Glutamatergic neuron (in vitro differentiated cells): ENCODE results near the gene POU6F1. TPM values are rescaled to one million over a fixed set of nuclear protein-coding genes. Genes with fewer than 3 reads are reported as not detected.
A peak's percentile ranks its signal among the peaks of the same experiment; 100 is the strongest.

ENCODE experiments used
- DNase-seq: peaks from one replicate; pipeline ENCODE4 v3.0.0; 2022
- H3K27ac Mint-ChIP-seq: one replicate; pipeline ENCODE4 v1.8.0; 2020; ENCODE audit warnings: mild to moderate bottlenecking, mixed read lengths, inconsistent platforms; ENCODE audit not compliant: unreplicated experiment
- H3K27me3 Mint-ChIP-seq: one replicate; pipeline ENCODE4 v1.8.0; 2020; ENCODE audit warnings: mild to moderate bottlenecking, moderate library complexity, mixed read lengths, inconsistent platforms; ENCODE audit not compliant: unreplicated experiment
- H3K36me3 Mint-ChIP-seq: one replicate; pipeline ENCODE4 v1.8.0; 2020; ENCODE audit warnings: mild to moderate bottlenecking, mixed read lengths, inconsistent platforms; ENCODE audit not compliant: unreplicated experiment
- H3K4me1 Mint-ChIP-seq: one replicate; pipeline ENCODE4 v1.8.0; 2020; ENCODE audit warnings: mild to moderate bottlenecking, low read depth, mixed read lengths, inconsistent platforms; ENCODE audit not compliant: unreplicated experiment
- H3K4me3 Mint-ChIP-seq: one replicate; pipeline ENCODE4 v1.8.0; 2020; ENCODE audit warnings: mild to moderate bottlenecking, mixed read lengths, inconsistent platforms; ENCODE audit not compliant: unreplicated experiment
- H3K9me3 Mint-ChIP-seq: one replicate; pipeline ENCODE4 v1.8.0; 2020; ENCODE audit warnings: mild to moderate bottlenecking, moderate library complexity, mixed read lengths, inconsistent platforms; ENCODE audit not compliant: unreplicated experiment
- total RNA-seq: library from RNA; stranded (reverse); fragmentation: NEBNext Ultra II Directional; extraction: Animal tissue kit (Norgen Biotek cat#: 25700); gene quantifications from one replicate; pipeline ENCODE4 v1.2.1, GENCODE V29; 2021; ENCODE audit not compliant: unreplicated experiment
- TF ChIP-seq, protein P1 (sequence below): fragments of 200-600 bp; sonication (generic); IDR thresholded peaks from one replicate; pipeline ENCODE4 v1.5.0; 2021; ENCODE audit not compliant: partially characterized antibody, unreplicated experiment

POU6F1 gene
- total RNA-seq, 1 donor from 2014 or later = 6.0 TPM

DNA sequence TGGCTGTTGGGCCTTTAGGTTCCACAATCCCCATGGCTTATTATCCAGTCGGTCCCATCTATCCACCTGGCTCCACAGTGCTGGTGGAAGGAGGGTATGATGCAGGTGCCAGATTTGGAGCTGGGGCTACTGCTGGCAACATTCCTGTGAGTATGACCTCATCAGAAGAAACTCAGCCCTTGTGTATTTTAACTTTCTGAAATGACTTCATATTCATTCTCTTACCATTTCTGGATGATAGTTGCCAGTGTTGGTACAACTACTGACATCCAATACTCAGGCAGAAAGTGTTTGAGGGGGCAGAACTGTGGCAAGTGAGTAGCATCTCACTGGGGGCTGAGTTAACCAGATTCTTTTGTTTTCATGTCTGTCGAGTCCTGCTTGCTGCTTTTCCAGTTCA, 23.1 kb upstream of the POU6F1 start:
- Mint-ChIP-seq H3K4me3 (no peak overlapping the region), H3K36me3 (no peaks in the 10 kb centered on the region), H3K27me3 (peaks cover 2% of the 10 kb centered on the region), H3K4me1 (peaks cover 3% of the 10 kb centered on the region), H3K9me3 (peaks cover 11% of the 10 kb centered on the region), H3K27ac (no peak overlapping the region)
- DNase-seq = no peak
- TF ChIP-seq, protein P1, sequence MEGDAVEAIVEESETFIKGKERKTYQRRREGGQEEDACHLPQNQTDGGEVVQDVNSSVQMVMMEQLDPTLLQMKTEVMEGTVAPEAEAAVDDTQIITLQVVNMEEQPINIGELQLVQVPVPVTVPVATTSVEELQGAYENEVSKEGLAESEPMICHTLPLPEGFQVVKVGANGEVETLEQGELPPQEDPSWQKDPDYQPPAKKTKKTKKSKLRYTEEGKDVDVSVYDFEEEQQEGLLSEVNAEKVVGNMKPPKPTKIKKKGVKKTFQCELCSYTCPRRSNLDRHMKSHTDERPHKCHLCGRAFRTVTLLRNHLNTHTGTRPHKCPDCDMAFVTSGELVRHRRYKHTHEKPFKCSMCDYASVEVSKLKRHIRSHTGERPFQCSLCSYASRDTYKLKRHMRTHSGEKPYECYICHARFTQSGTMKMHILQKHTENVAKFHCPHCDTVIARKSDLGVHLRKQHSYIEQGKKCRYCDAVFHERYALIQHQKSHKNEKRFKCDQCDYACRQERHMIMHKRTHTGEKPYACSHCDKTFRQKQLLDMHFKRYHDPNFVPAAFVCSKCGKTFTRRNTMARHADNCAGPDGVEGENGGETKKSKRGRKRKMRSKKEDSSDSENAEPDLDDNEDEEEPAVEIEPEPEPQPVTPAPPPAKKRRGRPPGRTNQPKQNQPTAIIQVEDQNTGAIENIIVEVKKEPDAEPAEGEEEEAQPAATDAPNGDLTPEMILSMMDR = no peak

DNA sequence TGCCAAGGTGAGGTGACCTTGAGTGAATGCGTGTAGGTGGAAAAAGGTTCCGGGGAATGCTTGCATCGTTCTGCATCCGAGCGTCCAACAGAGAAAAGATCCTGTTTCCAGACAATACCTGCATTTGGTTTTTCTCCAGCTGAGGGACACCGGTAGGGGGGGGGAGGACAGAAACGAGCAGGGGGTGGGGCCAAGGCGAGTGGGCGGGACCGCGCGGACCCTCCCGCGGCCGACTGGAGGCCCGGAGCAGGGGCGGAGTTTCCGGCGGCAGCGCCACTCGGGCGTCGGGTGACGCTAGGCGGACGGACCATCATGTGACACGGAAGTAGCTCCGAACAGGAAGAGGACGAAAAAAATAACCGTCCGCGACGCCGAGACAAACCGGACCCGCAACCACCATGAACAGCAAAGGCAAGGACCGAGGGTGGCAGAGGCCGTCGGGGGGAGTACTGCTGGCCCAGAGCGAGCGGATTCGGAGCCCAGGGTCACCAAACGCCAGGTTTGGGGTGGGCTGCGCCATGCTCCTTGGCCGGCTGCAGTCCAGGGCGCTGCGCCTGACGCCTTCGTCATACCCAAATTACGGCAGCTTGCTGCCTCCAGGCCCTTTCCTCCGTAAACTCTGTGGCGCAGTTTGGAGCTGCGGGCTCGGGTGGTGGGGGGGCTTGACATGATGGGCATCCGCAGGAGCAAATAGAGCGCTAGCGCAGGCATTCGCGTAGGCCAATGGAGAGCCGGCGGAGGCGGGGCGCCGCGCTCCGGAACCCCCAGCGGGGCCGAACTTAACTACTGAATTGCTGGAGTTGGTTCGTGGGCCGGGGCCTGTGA, 20.9 kb upstream of the POU6F1 start, which contains the start of gene DAZAP2:
DAZAP2 (plus strand) TSS at position 317 of the 825 bp plus-strand sequence; CDS start at position 399, 82 bp downstream.
- H3K27me3 Mint-ChIP-seq = peaks cover 2% of the 10 kb centered on the region
- DNase-seq = peak; percentile 97
- peaks cover 3% of the 10 kb centered on the region for H3K4me1 Mint-ChIP-seq
- peaks cover 11% of the 10 kb centered on the region for H3K9me3 Mint-ChIP-seq
- H3K4me3 Mint-ChIP-seq = peak within 1 kb of the TSS; percentile 96
- peak within 1 kb of the TSS; percentile 98 for H3K27ac Mint-ChIP-seq
- TF ChIP-seq, protein P1 = peak; percentile 17
- no peaks in the 10 kb centered on the region for H3K36me3 Mint-ChIP-seq

DNA sequence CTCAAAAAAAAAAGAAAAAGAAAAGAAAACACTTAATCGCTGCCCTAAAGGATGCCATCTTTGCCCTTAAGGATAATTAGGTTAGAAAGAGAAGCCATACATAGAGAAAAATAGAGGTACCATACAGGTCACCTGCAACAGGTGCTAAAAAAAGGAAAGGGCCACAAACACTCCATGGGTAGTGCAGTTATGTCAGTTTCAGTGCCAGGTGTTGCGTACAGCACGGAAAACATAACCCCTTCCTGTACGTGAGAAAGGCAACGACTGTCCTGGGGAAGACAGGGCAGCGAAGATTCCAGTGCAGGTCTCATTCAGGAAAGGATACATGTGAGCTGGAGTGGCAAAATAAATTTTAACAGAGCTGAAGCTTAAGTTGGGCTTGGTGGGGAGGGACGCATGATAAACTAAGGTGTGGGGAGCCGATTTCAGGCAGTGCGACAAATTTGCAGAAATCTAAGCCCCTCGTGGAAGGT, 20.2 kb upstream of the POU6F1 start:
- DNase-seq = no peak
- peaks cover 11% of the 10 kb centered on the region for H3K9me3 Mint-ChIP-seq
- peak overlapping the region; percentile 98 for H3K27ac Mint-ChIP-seq
- H3K4me1 Mint-ChIP-seq = peaks cover 3% of the 10 kb centered on the region
- H3K36me3 Mint-ChIP-seq = no peaks in the 10 kb centered on the region
- peak overlapping the region; percentile 96 for H3K4me3 Mint-ChIP-seq
- TF ChIP-seq, protein P1 = no peak
- peaks cover 2% of the 10 kb centered on the region for H3K27me3 Mint-ChIP-seq

DNA sequence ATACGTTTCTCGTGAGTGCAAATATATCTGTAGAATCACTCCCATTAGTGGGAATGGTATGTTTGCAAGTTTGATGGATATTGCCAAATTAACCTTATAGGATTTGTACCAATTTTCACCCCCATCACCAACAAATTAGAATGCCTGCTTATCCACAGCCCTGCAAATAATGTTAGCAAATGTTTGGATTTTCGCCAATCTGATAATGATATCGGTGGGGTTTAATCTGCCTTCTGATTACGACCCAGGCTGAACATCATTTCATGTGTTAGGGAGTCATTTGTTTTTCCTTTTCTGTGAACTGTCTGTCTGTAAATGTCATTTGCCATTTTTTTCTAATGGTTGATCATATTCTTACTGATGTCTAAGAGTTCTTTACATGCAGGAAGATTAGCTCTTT, 16.7 kb upstream of the POU6F1 start:
- Mint-ChIP-seq H3K9me3 (peaks cover 11% of the 10 kb centered on the region), H3K27me3 (peaks cover under 1% of the 10 kb centered on the region), H3K27ac (no peak overlapping the region), H3K4me1 (no peaks in the 10 kb centered on the region), H3K4me3 (no peak overlapping the region), H3K36me3 (no peaks in the 10 kb centered on the region)
- DNase-seq = no peak
- TF ChIP-seq, protein P1 = no peak

DNA sequence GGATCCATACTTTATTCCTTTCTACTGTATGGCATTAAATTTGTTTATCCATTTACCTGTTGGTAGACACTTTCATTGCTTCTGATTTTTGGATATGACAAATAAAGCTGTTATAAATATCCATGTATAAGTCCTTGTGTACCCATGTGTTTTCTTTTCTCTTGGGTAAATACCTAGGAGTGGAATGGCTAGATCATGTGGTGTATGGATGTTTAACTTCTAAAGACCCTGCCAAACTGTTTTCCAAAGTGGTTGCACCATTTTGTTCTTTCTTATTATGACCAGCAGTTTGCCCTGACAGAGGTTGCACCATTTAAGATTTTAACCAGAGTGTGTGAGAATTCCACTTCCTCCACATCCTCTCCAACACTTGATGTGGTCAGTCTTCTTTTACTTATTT, 14.8 kb upstream of the POU6F1 start:
- Mint-ChIP-seq H3K36me3 (no peaks in the 10 kb centered on the region), H3K27me3 (no peaks in the 10 kb centered on the region), H3K4me1 (no peaks in the 10 kb centered on the region), H3K9me3 (no peaks in the 10 kb centered on the region), H3K27ac (no peak overlapping the region), H3K4me3 (no peak overlapping the region)
- TF ChIP-seq, protein P1 = no peak
- no peak for DNase-seq
